Measurements from ENCODE around the gene ANKRD65.
"Not testable (repeated sequence)": the region's sequence is repeated elsewhere in the genome, so short reads cannot be mapped to it uniquely, and the experiment has no call there.

The ANKRD65 gene

GRCh38 chr1:1415751-1416150 lies 5.3 kb downstream of the ANKRD65 start:
- no peak for DNase-seq (ENCODE audit: low spot score)

GRCh38 chr1:1412311-1412902 lies 8.7 kb downstream of the ANKRD65 start:
- DNase-seq (ENCODE audit: low spot score), result not testable (repeated sequence)

GRCh38 chr1:1411626-1412025 lies 9.4 kb downstream of the ANKRD65 start:
- DNase-seq (ENCODE audit: low spot score), result no peak

GRCh38 chr1:1410238-1410637 lies 10.8 kb downstream of the ANKRD65 start:
- not testable (repeated sequence) for DNase-seq (ENCODE audit: low spot score)

GRCh38 chr1:1407636-1408318 lies 13.3 kb downstream of the ANKRD65 start:
- DNase-seq (ENCODE audit: low spot score), result no peak

GRCh38 chr1:1406821-1407635 lies 14.0 kb downstream of the ANKRD65 start, which contains the start of gene MRPL20:
TSS of gene MRPL20 (minus strand) at chr1:1407293. CDS start at chr1:1407217, 76 bp downstream.
- DNase-seq (ENCODE audit: low spot score), result peak; percentile 95

GRCh38 chr1:1406101-1406820 lies 14.8 kb downstream of the ANKRD65 start:
- peak; percentile 13 for DNase-seq (ENCODE audit: low spot score)

- no peak for DNase-seq (ENCODE audit: low spot score)
Observed at GRCh38 chr1:1403653-1404052, 17.4 kb downstream of the ANKRD65 start.

- DNase-seq (ENCODE audit: low spot score), result not testable (repeated sequence)
Observed at GRCh38 chr1:1402901-1403392, 18.1 kb downstream of the ANKRD65 start.

- peak; percentile 13 for DNase-seq (ENCODE audit: low spot score)
Observed at GRCh38 chr1:1402072-1402900, 18.8 kb downstream of the ANKRD65 start.

GRCh38 chr1:1401457-1402010 lies 19.5 kb downstream of the ANKRD65 start:
- DNase-seq (ENCODE audit: low spot score), result no peak

- no peak for DNase-seq (ENCODE audit: low spot score)
Observed at GRCh38 chr1:1400576-1401456, 20.3 kb downstream of the ANKRD65 start.

GRCh38 chr1:1399872-1400575 lies 21.1 kb downstream of the ANKRD65 start:
- no peak for DNase-seq (ENCODE audit: low spot score)

GRCh38 chr1:1399187-1399871 lies 21.7 kb downstream of the ANKRD65 start, which contains the start of gene CCNL2:
TSS of gene CCNL2 (minus strand) at chr1:1399335. CDS start at chr1:1399306, 29 bp downstream.
- peak; percentile 99 for DNase-seq (ENCODE audit: low spot score)

- DNase-seq (ENCODE audit: low spot score), result peak; percentile 26
Observed at GRCh38 chr1:1398677-1399186, 22.3 kb downstream of the ANKRD65 start.

- peak; percentile 35 for DNase-seq (ENCODE audit: low spot score)
Observed at GRCh38 chr1:1397839-1398523, 23.1 kb downstream of the ANKRD65 start.

GRCh38 chr1:1395166-1395565 lies 25.9 kb downstream of the ANKRD65 start:
- DNase-seq (ENCODE audit: low spot score), result no peak

GRCh38 chr1:1394116-1394515 lies 27.0 kb downstream of the ANKRD65 start:
- no peak for DNase-seq (ENCODE audit: low spot score)

All from hematopoietic multipotent progenitor cell treated with erythropoietin and hydrocortisone succinate and interleukin-3 and kit ligand, for 17 days (in vitro differentiated cells).